Endothelial cell of hepatic sinusoid (primary cell): ENCODE data around the gene SLC9A3.
"Not testable (repeated sequence)": the region's sequence is repeated elsewhere in the genome, so short reads cannot be mapped to it uniquely, and the experiment has no call there.

Experiments used
- in situ Hi-C: cut with HindIII; loops from 2 replicates; pipeline ENCODE4 v1.10.0; 2017; ENCODE audit warnings: low sequenced_read_pairs

The SLC9A3 gene

GRCh38 chr5:479566-480319 is 44.5 kb downstream of the SLC9A3 start:
- in situ Hi-C loops = no loop called here

- in situ Hi-C loops = no loop called here
These were observed 45.2 kb downstream of the SLC9A3 start for GRCh38 chr5:478982-479535.

GRCh38 chr5:478369-478981 is 45.8 kb downstream of the SLC9A3 start:
- in situ Hi-C loops = no loop called here

GRCh38 chr5:477871-478270 is 46.4 kb downstream of the SLC9A3 start:
- in situ Hi-C loops = no loop called here

GRCh38 chr5:477247-477646 is 47.0 kb downstream of the SLC9A3 start:
- in situ Hi-C loops = no loop called here

GRCh38 chr5:476814-477175 is 47.5 kb downstream of the SLC9A3 start:
- in situ Hi-C loops = no loop called here

DNA sequence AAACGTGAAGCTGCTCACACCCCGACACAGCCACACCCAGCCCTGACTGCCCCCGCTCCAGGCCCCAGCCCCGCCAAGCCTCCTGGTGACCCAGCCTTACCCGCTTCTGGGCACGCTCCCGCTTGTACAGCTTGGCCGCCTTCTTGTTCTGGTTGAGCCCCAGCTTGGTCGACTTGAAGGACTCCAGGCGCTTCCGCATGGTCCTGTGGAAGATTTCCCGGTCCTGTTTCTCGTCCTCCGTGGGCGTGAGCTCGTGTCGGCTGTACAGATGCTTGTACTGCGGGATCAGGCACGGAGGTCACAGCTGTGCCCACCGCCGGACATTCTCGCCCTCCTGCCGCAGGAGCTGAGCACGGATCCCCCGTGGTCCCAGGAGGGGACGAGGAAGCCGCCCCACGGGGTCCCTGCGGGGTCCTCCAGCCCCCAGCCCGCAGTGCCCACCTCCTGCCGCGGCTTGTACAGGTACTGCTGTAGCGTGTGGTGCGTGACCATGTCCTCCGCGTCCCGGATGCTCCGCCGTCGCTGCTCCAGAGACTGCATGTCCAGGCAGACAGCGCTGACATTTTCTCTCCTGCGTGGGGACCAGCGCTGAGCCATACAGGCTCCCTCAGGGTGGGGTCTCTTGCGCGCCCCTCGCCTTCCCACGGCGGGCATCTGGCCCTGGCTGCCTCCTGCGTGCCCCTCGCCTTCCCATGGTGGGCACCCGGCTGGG is 48.0 kb downstream of the SLC9A3 start:
- in situ Hi-C loops = no loop called here

- in situ Hi-C loops = no loop called here
These were observed 48.5 kb downstream of the SLC9A3 start for GRCh38 chr5:475704-476101.

GRCh38 chr5:474840-475661 is 49.2 kb downstream of the SLC9A3 start:
- in situ Hi-C loops = no loop called here

DNA sequence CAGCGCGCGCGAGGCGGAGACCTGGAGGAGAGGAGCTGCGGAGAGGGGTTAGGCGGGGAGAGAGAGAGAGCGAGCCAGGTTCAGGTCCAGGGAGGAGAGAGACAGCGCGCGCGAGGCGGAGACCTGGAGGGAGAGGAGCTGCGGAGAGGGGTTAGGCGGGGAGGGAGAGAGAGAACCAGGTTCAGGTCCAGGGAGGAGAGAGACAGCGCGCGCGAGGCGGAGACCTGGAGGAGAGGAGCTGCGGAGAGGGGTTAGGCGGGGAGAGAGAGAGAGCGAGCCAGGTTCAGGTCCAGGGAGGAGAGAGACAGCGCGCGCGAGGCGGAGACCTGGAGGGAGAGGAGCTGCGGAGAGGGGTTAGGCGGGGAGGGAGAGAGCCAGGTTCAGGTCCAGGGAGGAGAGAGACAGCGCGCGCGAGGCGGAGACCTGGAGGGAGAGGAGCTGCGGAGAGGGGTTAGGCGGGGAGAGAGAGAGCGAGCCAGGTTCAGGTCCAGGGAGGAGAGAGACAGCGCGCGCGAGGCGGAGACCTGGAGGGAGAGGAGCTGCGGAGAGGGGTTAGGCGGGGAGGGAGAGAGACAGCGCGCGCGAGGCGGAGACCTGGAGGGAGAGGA is 49.9 kb downstream of the SLC9A3 start:
- in situ Hi-C loops = not testable (repeated sequence)

DNA sequence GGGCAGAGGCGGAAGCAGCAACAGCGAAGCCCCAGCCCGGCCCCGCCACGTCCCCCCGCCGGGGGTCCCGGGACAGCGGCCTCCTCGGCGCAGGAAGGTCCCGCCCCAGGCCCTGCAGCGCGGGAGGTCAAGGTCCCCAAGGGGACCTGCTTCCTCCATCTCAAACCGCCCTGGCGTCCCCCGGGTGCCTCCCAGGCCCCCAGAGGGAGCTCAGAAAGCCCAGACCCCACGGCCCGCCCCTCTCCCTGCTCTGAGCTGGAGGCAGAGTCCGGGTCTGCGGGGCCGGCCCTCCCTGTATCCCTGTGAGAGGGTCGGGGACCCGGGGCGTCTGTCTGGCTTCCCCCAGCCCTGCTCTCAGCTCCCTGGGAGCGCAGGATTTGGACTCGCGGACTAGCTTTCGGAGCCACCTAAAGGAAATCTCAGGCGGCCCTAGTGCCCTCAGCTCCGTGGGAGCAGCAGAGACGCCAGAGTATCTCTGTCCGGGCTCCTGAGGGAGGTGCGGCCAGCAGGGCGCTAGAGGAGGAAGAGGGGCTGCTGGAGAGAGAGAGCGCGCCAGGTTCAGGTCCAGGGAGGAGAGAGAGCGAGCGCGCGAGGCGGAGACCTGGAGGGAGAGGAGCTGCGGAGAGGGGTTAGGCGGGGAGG is 50.6 kb downstream of the SLC9A3 start:
- in situ Hi-C loops = no loop called here

DNA sequence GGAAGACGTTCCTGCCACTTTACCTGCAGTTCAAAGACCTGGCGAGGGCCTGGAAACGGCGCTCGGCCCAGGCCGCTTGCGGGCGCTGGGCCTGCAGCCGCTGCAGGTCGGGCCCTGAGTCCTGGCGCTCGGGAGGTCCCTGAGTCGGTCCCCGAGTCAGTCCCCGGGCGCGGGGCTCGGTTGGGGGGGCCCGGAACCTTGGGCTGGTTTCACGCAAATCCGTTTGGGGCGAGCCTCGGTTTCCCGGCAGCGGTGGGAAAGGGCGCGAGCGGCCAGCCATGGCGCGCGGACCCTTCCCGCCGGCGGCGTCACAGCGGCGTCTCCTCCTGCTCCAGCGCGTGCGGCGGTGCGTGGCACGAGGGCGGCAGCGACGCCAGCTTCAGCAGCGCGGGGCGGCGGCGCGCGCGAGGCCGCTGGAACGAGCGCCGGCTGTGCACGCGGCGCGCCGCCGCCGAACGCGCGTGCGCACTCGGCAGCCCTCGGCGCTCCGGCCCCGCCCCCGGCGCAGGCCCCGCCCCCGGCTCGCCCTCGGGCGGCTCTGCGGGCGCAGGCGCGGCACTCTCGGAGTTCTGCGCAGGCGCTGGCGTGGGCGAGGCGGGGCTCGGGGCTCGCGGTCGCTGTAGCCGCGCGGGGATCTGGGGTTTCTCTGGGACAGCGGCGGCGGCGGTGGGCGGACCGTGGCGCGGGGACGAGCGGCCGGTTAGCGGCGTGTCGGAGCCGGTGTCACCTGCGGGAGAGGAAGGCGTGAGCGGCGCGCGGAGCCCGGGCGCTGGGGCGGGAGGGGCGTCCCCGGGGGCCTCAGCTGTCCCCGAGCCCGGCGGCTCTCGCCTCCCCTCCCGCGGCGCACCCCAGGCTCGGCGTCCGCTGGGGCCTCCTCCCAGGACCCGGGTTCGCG is 51.3 kb downstream of the SLC9A3 start:
- in situ Hi-C loops = no loop called here

DNA sequence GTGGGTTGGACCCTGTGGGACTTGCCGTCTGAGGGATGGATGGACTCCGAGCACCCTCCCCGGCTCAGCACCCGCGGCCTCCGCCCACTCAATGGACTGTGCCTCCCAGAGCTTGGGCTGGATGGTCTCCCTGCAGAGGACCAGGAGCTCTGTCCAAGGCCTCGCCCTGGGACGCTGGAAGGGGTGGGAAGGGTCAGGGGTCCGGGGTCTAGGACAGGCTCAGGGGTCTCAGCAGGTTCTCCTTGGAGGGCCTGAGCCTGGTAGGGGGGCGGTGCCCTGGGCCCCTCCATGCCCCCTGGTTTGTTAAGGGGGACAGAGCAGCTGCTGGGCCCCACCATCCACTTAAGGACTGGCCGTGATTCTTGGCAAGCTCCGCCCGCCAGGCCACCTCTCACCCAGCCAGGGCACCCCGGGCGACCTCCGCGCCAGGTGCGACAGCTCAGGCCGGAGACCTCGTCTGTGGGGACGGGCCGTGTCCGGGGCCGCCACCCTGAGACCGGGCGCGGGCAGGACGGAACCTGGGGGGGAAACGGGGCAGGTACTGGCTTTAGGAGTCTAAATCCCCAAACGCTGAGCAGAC is 52.1 kb downstream of the SLC9A3 start:
- in situ Hi-C loops = no loop called here

DNA sequence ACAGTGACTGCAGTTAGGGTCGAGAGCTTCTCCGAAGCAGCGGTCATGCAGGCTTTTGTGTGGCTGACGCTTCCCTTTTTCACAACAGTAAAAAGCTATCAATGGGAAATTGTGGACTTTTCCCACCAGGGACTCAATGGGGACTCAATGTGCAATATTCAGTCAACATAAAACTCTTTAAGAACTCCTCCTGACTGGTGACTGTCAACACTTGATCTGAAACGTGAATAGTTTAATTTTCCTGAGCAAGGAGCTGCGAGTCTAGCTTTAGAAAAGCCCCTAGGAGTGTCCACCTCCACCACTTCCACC is 52.5 kb downstream of the SLC9A3 start:
- in situ Hi-C loops = no loop called here

DNA sequence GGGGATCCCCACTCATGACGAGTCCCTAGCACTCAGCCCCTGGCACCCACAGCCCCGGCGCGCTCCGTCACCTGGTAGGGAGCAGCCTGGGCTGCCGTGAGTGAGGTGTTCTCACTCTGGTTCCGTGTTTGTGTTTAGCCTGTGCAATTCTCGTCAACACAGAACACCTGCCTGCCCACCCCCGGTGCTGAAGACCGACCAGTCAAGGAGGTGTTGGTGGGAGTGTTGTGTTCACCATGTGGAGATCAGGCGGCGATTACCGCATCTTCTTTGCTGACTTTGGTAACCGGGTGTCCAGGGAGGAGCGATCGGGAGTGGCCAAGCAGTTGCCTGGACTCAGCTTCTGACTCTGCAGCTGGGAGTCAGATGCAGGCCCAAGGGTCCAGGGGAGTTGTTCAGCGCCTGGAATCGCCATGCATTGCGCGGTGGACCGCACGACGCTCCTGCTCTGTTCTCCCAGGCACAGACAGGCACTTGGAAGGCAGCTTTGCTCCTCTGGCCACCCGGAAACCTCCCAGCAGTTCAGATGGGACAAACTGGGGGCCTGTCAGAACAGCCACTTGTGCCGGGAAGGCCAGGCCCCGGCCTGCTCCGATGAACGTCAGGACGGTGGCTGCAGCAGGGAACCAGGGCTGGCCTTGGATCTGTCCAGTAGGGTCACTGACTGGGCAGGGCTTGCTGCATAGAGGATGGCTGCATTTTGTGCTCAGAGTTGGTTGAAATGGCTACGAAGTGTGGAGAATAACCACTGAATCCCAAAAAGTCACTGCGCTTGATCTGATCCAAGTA is 53.1 kb downstream of the SLC9A3 start:
- in situ Hi-C loops = no loop called here

- in situ Hi-C loops = no loop called here
These were observed 54.3 kb downstream of the SLC9A3 start for GRCh38 chr5:469752-470483.

- in situ Hi-C loops = no loop called here
These were observed 55.8 kb downstream of the SLC9A3 start for GRCh38 chr5:468401-468800.
